Heart right ventricle (tissue), 16 donors: ENCODE data around the gene GID4. TPM values are rescaled to one million over a fixed set of nuclear protein-coding genes. Genes with fewer than 3 reads are reported as not detected.

Experiments
- ATAC-seq, 8 donors: fragments of 200-7000 bp; cut with Tn5 transposase; one replicate each; pipeline ENCODE4 v1.9.1; 2020; ENCODE audit warnings: mild to moderate bottlenecking in 8 of 8, moderate library complexity in 8 of 8, moderate number of reproducible peaks in 1 of 8
- DNase-seq, 2 donors: peaks; one replicate each; pipeline ENCODE4 v3.0.0-alpha.2; 2020
- H3K27ac ChIP-seq, 10 donors: fragments of 200-600 bp; sonication (generic) in 2 of 10; one replicate each; pipeline versions ENCODE4 v1.5.0 to v1.8.0; 2020 to 2022; ENCODE audit warnings: mild to moderate bottlenecking in 3 of 10
- H3K27me3 ChIP-seq, 7 donors: fragments of 200-600 bp; one replicate each; pipeline ENCODE4 v1.8.0; 2021 to 2022; ENCODE audit warnings: mild to moderate bottlenecking in 2 of 7
- H3K36me3 ChIP-seq, 9 donors: fragments of 200-600 bp; sonication (generic) in 1 of 9; one replicate each; pipeline versions ENCODE4 v1.5.0 to v1.8.0; 2020 to 2022; ENCODE audit warnings: mild to moderate bottlenecking in 2 of 9
- H3K4me1 ChIP-seq, 9 donors: fragments of 200-600 bp; sonication (generic) in 1 of 9; one replicate each; pipeline versions ENCODE4 v1.5.0 to v1.8.0; 2020 to 2022; ENCODE audit warnings: mild to moderate bottlenecking in 4 of 9
- H3K4me3 ChIP-seq, 10 donors: fragments of 200-600 bp; sonication (generic) in 2 of 10; one replicate each; pipeline versions ENCODE4 v1.5.0 to v1.8.0; 2020 to 2022; ENCODE audit warnings: mild to moderate bottlenecking in 7 of 10, moderate library complexity in 2 of 10
- H3K9me3 ChIP-seq, 11 donors: fragments of 200-600 bp in 10 of 11; sonication (generic) in 2 of 11; one replicate each; pipeline versions ENCODE4 v1.5.0 to v1.8.0; 2013 to 2022; ENCODE audit warnings: mild to moderate bottlenecking in 2 of 11, control low read depth in 1 of 11, moderate library complexity in 1 of 11
- WGBS, 2 donors: extraction: QIAGEN DNeasy Blood & Tissue Kit; methylation state at CpG; one replicate each; pipeline ENCODE4 v1.1.7; 2013; ENCODE audit warnings: inconsistent platforms in 1 of 2; 5-methylcytosine and 5-hydroxymethylcytosine counted together
- intact Hi-C, 10 donors: fragments of 100-400 bp; cut with DNase I; formaldehyde crosslinking; loops; one replicate each; pipeline versions ENCODE4 v1.11.1 to v1.14.2; 2022
- polyA plus RNA-seq, 2 donors: library from polyadenylated mRNA; stranded (reverse); fragments of 200-250 nt; gene quantifications; one replicate each; pipeline ENCODE4 v1.2.3, GENCODE V29; 2013
- total RNA-seq, 10 donors: library from RNA; stranded (reverse); fragmentation: NEBNext Ultra II Directional in 3 of 10; extraction: Animal tissue kit (Norgen Biotek cat#: 25700) in 3 of 10; gene quantifications; one replicate each; pipeline versions ENCODE4 v1.2.1 to v1.2.4, GENCODE V29; 2021 to 2023
- TF ChIP-seq, protein P1 (sequence below), 9 donors: fragments of 200-600 bp; sonication (generic) in 2 of 9; IDR thresholded peaks; one replicate each; pipeline versions ENCODE4 v1.5.0 to v1.8.0; 2021 to 2022; ENCODE audit warnings: antibody characterized with exemption in 9 of 9, mild to moderate bottlenecking in 5 of 9, moderate library complexity in 1 of 9
- donor health status: Arrhythmogenic right ventricular cardiomyopathy.
- donor health status: ischemic (EF 13 %, LVEDD 7.1; RV severe dilation, severe dysfunction).
- donor health status: healthy with polysubstance abuse.
- donor health status: DM: no; HTN: yes; CAD: no.
- donor health status: DM: no; HTN: no; CAD: no.
- donor health status: ischemic (EF 25% LVEDD 6.9; RV normal size, moderate dysfunction).
- donor health status: ischemic (EF 25% LVEDD 5.7; RV mildly dilated, moderate dysfunction).
- donor health status: healthy.
- donor health status: DM: yes; HTN: yes; CAD: no.
- donor health status: Ischemic cardiomyopathy.
- donor health status: ischemic (EF 35%, LVEDD 5.7; RV mildly dilated, moderate dysfunction).
- donor health status: nonischemic (EF 11% LVEDD 7.7; RV severe dilation, severe dysfunction).
- donor health status: DM: yes; HTN: yes; CAD: no.
- donor health status: PGD.
- donor health status: ischemic (EF 29% LVEDD 5.4; RV normal size, mild dysfunction).
- donor health status: nonischemic (EF 23%, LVEDD 6.1; RV moderate dilation, normal function).

The GID4 gene
- total and polyA plus RNA-seq, 12 donors = 7.0 to 23.7 (median 17.1) TPM

- WGBS, 2 donors = 68 to 88% methylated on average over 4 of the region's 4 CpGs
- intact Hi-C loops = no loop called here
- Histone ChIP-seq H3K27ac (no peak overlapping the region), H3K27me3 (no peaks in the 10 kb centered on the region), H3K4me3 (no peak overlapping the region), H3K4me1 (no peaks in the 10 kb centered on the region), H3K9me3 (no peaks in the 10 kb centered on the region), H3K36me3 (peaks cover 0 to 20% (median 0%) of the 10 kb centered on the region in 9 donors)
- ATAC-seq (no peak), DNase-seq (no peak)
- TF ChIP-seq, protein P1, sequence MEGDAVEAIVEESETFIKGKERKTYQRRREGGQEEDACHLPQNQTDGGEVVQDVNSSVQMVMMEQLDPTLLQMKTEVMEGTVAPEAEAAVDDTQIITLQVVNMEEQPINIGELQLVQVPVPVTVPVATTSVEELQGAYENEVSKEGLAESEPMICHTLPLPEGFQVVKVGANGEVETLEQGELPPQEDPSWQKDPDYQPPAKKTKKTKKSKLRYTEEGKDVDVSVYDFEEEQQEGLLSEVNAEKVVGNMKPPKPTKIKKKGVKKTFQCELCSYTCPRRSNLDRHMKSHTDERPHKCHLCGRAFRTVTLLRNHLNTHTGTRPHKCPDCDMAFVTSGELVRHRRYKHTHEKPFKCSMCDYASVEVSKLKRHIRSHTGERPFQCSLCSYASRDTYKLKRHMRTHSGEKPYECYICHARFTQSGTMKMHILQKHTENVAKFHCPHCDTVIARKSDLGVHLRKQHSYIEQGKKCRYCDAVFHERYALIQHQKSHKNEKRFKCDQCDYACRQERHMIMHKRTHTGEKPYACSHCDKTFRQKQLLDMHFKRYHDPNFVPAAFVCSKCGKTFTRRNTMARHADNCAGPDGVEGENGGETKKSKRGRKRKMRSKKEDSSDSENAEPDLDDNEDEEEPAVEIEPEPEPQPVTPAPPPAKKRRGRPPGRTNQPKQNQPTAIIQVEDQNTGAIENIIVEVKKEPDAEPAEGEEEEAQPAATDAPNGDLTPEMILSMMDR (IDR thresholded peaks at IDR 0.05) = no peak
Measured at GRCh38 chr17:18110636-18111145, 71.5 kb downstream of the GID4 start.

DNA sequence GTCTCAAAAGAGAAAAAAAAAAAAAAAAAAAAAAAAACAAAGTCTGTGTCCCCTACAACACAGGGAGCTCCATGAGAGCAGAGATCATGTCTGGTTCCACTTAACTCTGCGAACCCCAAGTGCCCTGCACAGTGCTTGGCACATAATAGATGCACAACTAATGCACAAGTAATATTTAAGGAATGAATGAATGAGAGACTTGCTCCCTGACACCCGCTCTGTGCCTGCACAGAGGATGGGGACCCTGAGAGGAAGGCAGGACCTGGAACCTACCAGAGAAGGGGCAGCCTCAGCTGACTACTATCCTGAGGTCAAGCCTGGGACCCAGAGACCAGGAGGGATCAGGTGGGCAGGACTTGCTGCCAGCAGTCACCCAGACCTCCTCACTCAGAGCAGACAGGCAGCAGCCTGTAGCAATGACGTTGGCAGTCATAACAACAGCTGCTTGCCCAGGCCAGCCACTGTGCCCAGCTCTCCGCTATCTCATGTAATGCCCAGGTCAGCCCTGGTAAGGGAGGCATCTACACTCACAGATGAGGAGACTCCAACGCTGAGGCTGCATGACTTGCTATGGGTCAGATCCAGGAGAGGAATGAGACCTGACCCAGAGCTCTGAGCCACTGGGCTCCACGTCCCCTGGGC lies 72.2 kb downstream of the GID4 start:
- H3K27me3 ChIP-seq = no peaks in the 10 kb centered on the region
- DNase-seq (no peak), ATAC-seq (peak in 1 of 8 donors; percentile 40)
- H3K36me3 ChIP-seq = peaks cover 0 to 13% (median 0%) of the 10 kb centered on the region in 9 donors
- intact Hi-C loops = no loop called here
- no peaks in the 10 kb centered on the region for H3K9me3 ChIP-seq
- no peaks in the 10 kb centered on the region for H3K4me1 ChIP-seq
- TF ChIP-seq, protein P1 (IDR thresholded peaks at IDR 0.05) = no peak
- WGBS, 2 donors = 76 to 81% methylated on average over 6 of the region's 6 CpGs
- no peak overlapping the region for H3K4me3 ChIP-seq
- no peak overlapping the region for H3K27ac ChIP-seq

- H3K9me3 ChIP-seq = peaks cover 0 to 18% (median 0%) of the 10 kb centered on the region in 11 donors
- TF ChIP-seq, protein P1 (IDR thresholded peaks at IDR 0.05) = no peak
- DNase-seq (no peak), ATAC-seq (no peak)
- H3K4me1 ChIP-seq = no peaks in the 10 kb centered on the region
- 79% methylated on average over 7 of the region's 7 CpGs for WGBS, 2 donors
- H3K27me3 ChIP-seq = peaks cover 0 to 5% (median 0%) of the 10 kb centered on the region in 7 donors
- H3K4me3 ChIP-seq = no peak overlapping the region
- intact Hi-C loops = no loop called here
- H3K36me3 ChIP-seq = no peaks in the 10 kb centered on the region
- no peak overlapping the region for H3K27ac ChIP-seq
Measured at GRCh38 chr17:18115517-18115916, 76.3 kb downstream of the GID4 start.

DNA sequence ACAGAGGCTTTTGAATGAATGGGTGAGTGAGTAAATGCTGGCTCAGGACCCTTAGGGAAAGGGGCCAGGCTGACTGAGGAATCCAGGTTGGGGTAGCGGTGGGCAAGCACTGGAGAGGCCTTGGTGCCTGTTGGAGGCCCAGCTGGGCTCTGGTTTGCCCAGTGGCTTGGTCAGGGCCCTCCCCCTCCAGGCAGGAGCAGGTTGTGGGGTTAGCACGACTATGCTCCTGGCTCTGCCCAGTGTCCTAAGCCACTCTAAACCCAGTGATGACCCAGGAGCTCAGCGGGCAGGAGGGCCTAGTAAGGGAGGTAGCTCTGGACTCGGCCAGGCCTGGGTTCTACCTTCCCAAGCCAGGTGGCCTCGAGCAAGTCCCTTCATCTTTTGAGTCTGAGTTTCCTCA lies 76.9 kb downstream of the GID4 start:
- Histone ChIP-seq H3K27me3 (peaks cover 0 to 5% (median 0%) of the 10 kb centered on the region in 7 donors), H3K27ac (no peak overlapping the region), H3K36me3 (no peaks in the 10 kb centered on the region), H3K4me1 (no peaks in the 10 kb centered on the region), H3K9me3 (peaks cover 0 to 18% (median 0%) of the 10 kb centered on the region in 11 donors), H3K4me3 (no peak overlapping the region)
- intact Hi-C loops = no loop called here
- WGBS, 2 donors = 84 to 90% methylated on average over 5 of the region's 5 CpGs
- TF ChIP-seq, protein P1 (IDR thresholded peaks at IDR 0.05) = no peak
- DNase-seq = no peak
- no peak for ATAC-seq
